Activated CD4-positive, alpha-beta T cell treated with anti-CD3 and anti-CD28 coated beads for 48 hours (primary cell): ENCODE data around the gene IDNK.
A peak's percentile ranks its signal among the peaks of the same experiment; 100 is the strongest.

Experiments
- DNase-seq: peaks from one replicate; pipeline ENCODE4 v3.0.0-alpha.2; 2020

IDNK gene

GRCh38 chr9:83636813-83637212 lies 13.9 kb downstream of the IDNK start:
- DNase-seq: no peak

DNA sequence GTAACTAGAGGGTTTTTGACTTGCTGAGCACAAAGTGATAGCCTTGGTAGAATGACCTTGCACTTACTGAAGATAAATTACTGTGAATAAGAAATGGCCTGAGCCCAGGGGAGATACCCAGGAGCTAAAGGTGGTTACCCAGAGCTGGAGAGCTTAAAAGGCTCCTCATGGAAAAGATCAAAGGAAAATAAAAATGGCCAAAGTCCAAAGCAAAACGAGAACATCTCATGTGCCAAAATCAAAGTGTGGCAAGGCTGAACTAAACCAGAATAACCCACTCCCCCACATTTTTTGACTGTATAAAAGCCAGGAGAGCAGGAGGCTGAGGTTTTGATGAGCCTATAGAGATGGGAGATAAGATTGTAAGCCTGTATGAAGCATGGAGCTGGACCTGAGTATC lies 14.4 kb downstream of the IDNK start:
- DNase-seq: no peak

- no peak for DNase-seq
These were observed 16.3 kb downstream of the IDNK start for GRCh38 chr9:83639266-83639665.

DNA sequence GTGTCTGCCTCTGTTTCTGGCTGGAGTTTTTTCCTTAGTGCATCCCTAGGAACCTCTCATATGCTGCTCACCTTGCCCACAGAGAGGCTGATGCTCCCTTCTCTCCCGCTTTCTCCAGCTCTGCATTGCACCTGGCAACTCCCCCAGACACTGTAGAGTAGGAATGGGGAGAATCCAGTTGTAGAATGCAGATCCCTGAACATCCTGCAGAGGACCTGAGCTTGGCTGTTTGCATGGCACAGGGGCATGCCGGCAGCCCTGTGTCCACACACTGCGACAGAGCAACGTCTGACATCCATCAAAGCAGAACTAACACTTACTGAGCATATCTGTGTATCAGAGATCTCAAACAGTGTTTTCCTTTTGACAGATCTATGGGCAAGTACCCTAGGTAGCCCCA lies 19.9 kb downstream of the IDNK start:
- DNase-seq: no peak

DNA sequence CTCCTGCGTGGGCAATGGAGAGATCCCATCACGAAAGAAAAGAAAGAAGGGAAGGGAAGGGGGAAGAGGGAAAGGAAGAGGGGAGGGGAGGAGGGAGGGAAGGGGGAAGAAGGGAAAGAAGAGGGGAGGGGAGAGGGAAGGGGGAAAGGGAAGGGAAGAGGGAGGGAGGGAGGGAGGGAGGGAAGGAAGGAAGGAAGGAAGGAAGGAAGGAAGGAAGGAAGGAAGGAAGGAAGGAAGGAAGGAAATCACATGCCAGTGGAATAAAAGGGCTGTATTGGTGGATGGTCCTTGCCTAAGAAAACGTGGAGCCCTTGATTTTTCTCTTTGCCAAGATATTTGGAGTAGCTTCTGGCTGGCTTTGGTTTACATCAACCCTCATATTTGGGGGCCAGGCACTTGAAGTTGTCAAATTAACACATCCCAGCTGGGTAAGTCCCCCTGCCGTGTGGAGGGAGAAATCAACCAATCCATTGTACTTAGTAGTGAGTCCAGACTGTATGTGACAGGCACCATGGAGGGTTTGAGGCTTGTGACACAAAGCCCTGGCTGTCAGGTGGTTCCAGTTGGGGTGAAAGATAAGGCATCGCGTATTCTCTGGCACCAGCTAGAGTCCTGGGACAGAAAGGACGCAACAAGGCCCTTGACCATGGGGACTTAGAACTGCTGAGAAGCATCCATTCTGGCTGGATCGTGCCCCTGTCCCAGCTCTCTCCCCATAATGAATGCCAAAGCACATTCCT lies 23.7 kb downstream of the IDNK start:
- DNase-seq: no peak

GRCh38 chr9:83649080-83649479 lies 26.1 kb downstream of the IDNK start:
- peak; percentile 83 for DNase-seq

- no peak for DNase-seq
These were observed 26.6 kb downstream of the IDNK start for GRCh38 chr9:83649515-83649914.

DNA sequence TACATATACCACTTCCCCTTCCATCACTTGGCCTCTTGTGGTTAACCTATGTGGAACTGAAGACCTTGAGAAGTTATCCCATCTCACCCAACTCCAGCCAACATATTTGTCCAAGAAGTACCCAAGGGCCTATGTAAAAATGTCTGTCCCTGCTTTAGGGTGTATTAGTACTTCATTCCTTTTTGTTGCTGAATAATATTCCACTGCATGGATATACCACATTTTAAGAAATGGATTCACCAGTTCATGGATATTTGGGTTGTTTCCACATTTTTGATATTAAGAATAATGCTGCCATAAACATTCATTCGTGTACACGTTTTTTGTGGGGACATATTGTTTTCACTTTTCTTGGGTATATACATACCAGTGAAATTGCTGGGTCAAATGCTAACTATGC lies 28.6 kb downstream of the IDNK start:
- DNase-seq: no peak

DNA sequence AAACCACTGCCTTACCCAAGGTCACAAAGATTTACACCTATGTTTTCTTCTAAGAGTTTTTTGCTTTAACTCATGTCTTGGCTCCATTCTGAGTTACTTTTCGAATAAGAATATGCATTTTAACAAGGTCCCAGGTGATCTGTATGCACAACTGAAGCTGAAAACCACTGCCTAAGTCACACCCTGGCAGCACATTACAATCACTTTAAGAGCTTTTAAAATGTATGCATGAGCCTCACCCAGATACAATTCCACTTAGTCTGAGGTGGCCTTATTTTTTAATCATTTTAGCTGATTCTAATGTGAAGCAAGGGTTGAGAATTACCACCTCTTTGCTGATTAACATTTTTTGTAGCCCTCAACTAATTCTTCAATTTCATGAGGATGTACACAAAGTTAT lies 29.5 kb downstream of the IDNK start:
- DNase-seq: no peak

DNA sequence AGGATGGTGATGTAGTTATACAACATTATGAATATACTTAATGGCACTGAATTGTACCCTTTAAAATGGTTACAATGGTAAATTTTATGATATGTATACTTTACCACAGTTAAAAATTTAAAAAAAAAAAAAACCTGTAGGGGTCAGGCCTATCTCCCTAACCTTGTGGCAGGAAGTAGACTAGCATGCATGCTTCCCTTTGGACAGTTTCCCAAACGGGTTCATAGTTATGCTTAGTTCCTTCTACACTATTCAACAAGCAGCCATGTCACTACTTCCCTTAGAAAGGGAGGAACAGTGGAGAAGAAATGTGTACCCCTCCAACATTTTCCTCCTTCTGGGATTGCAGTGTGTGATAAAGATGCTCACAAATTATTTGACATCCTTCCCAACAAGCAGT lies 32.5 kb downstream of the IDNK start:
- DNase-seq: no peak

DNA sequence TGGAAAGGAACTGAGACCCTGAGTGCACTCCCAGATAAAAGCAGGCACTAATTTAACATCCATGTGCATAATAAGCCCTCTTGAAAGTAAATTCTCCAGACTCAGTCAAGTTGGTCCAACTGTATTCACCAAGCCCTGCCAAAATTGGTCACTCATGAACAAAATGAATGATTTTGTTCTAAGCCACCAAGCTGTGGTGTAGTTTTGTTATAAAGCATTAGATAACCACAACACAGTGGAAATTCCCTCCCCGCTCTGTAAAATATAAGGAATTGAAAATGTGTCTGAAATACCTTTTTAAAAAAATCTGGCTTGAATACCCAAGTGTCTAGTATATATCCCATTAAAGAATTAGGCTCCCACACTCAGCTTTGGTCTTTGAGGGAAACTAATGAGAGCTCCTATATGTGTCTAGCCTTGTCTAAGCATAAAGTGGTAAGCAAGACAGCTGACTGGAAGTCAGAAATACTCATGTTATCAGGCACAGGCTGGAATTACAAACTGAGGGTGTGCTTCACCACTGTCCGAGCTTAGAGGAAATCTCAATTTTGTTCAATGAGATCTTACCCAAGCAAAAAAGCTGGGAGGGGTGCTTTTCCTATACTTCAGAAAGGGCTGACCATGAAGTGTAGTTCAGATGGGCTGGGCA lies 33.2 kb downstream of the IDNK start:
- DNase-seq: no peak

GRCh38 chr9:83656952-83657351 lies 34.0 kb downstream of the IDNK start:
- DNase-seq: no peak

- DNase-seq: no peak
These were observed 40.0 kb downstream of the IDNK start for GRCh38 chr9:83662933-83663332.

- no peak for DNase-seq
These were observed 42.7 kb downstream of the IDNK start for GRCh38 chr9:83665580-83666200.

DNA sequence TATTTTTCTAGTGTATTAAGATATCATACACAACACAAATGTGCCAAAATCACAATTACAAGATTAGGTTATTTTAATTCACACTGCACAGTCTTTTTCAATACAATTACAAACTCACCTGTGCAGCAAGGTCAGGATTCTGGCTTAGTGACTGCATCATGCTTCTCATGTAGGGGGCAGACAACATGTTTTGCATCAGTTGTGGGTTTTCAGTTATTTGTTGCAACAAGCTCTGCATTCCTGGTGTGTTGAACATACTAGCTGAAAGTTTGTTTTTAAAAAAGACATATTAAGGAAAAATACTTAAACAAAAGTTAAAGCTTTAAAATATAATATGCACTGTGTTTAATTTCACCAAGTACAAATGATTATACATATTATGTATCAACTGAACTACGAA lies 46.1 kb downstream of the IDNK start:
- no peak for DNase-seq

DNA sequence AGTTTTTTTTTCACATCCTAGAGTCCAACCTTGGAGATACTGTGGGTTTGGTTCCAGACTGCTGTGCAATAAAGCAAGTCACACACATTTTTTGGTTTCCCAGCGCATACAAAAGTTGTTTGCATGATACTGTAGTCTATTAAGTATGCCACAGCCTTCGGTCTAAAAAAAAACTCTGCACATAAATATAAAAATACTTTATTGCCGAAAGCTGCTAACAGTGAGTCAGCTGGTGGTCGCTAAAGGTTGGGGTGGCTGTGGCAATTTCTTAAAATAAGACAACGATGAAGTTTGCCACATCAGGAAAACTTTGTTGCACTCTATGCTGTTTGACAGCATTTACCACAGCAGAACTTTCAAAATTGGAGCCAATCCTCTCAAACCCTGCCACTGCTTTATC lies 47.4 kb downstream of the IDNK start:
- DNase-seq: no peak

GRCh38 chr9:83671451-83671850 lies 48.5 kb downstream of the IDNK start:
- DNase-seq: no peak

- DNase-seq: no peak
These were observed 52.5 kb downstream of the IDNK start for GRCh38 chr9:83675466-83675865.

- no peak for DNase-seq
These were observed 54.7 kb downstream of the IDNK start for GRCh38 chr9:83677596-83677995.

GRCh38 chr9:83680233-83680632 lies 57.3 kb downstream of the IDNK start:
- no peak for DNase-seq

DNA sequence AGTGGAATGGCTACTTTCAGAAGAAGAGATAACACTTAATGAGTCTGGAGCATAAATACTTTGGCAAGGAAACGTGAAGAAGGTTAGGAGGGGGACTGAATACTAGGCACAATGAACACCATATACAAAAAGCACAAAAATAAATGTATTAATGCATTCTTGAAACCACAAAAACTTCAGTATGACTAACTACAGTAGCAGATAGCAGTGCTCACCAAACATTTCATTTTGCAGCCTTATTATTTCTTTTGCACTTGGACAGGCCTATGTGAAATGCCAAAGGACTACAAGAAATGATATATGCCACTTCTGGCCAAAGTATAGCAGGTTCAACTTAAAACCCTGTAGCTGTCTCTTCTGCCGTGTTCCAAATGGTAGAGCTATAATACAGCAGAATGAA lies 58.5 kb downstream of the IDNK start:
- no peak for DNase-seq

DNA sequence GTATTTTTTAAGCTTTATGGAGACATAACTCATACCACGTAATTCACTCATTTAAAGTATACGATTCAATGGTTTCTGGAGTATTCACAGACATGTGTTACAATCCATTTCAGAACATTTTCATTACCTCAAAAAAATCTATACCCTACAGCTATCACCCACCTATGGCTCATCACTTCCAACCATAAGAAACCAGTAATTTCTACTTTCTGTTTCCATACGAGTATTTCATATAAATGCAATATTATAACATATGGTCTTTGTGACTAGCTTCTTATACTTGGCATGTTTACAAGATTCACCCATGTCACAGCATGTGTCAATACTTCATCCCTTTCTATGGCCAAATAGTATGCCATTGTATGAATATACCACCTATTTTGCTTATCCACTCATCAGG lies 66.0 kb downstream of the IDNK start:
- DNase-seq: no peak

DNA sequence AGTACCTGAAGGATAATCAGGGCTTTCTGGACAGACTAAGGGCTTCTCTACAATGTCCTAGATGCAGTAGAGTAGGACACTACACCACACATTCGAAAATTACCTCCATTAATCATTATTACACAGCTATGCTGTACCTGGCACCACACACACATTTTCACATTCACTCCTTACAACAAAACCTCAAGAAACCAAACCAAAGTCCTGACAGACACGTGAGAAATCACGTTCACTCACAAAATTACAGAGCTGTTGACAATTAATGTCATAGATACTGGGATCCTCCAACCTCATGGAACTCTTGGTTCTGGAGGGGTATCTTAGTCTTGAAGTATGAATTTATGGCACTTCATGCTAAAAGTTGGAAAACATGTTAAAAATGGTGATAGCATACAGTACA lies 68.5 kb downstream of the IDNK start:
- no peak for DNase-seq
